ENCODE data around the gene CDH4.

The CDH4 gene

GRCh38 chr20:61719691-61720347 is 467.8 kb downstream of the CDH4 start:
- peak; percentile 35 for DNase-seq (ENCODE audit: low spot score)

- DNase-seq (ENCODE audit: low spot score) = no peak
Observed at GRCh38 chr20:61720348-61720696, 468.3 kb downstream of the CDH4 start.

- DNase-seq (ENCODE audit: low spot score) = no peak
Observed at GRCh38 chr20:61722146-61722678, 470.2 kb downstream of the CDH4 start.

DNA sequence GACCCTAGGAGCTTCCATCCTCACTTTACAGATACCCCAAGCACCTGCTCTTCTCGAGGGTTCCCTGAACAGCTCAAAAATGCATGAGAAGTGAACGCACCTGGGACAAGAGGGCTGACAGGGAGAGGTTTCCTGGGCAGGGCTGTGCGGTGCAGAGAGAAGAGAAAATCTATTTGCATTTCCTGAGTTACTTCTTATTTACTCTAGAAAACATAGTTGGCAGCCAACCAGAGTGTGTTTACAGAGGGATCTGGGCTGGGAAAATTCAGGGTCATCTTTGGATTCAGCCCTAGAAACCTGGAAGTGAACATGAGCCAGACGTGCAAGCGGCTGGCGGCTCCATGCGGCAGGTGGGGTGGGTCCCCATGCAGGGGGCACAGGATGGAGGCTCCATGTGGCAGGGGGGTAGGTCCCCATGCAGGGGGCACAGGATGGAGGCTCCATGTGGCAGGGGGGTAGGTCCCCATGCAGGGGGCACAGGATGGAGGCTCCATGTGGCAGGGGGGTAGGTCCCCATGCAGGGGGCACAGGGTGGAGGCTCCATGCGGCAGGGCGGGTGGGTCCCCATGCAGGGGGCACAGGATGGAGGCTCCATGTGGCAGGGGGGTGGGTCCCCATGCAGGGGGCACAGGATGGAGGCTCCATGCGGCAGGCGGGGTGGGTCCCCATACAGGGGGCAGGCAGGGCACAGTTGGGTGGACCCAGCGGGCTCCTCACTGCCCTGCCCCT is 471.6 kb downstream of the CDH4 start:
- DNase-seq (ENCODE audit: low spot score) = no peak

DNA sequence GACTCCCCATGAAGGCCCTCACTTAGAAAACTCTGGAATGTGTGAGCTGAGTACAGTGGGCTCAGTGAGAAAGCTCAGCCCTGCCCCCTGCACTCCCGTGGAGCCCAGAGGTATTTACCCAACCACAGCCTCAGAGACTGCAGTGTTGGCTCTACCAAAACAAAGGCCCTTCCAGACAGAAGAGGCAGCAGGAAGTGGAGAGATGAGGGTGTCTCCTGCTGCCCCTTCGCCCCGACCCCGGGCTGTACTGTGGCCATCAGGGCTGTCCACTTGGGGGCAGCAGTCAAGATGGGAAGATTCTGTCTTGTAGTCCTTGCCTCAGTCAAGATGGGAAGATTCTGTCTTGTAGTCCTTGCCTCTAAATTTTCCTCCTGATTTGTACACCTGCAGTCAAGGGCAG is 472.3 kb downstream of the CDH4 start:
- DNase-seq (ENCODE audit: low spot score) = no peak

DNA sequence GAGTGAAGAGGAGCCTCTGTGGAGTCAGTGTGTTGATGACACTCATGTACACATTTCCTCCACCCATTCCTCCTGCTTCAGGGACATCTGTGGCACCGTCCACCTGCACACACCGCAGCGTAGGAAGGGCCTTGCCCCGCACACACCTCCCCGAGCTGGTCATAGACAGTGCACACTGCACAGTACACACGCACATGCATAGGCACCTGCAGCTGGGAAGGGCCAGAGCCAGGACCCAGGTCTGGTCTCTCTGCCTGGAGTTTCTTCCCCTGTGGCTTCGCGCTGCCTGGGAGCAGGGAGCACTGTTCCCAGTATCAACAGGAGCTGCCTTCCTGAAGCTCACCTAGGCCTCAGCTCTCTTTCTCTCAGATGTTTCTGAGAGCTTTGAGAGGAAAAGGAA is 473.1 kb downstream of the CDH4 start:
- DNase-seq (ENCODE audit: low spot score) = no peak

DNA sequence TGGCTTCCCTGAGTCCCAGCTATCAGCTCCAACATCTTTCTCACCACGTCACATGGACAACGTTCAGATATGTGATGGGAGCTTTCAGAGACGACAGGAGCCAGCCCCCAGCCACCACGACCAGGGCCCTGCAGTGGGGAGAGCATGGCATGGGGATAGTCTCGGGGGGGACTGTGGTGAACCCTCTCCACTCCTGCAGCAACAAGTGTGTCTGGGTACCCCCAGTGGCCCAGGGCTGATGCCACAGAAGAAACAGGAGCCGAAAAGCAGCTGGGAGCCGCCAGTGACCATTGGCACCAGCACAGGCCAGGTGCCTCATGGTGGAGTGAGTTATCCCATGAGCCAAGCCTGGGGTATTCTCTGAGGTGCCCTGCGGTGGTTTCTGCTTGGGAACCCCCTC is 473.9 kb downstream of the CDH4 start:
- no peak for DNase-seq (ENCODE audit: low spot score)

GRCh38 chr20:61726979-61727378 is 474.9 kb downstream of the CDH4 start:
- no peak for DNase-seq (ENCODE audit: low spot score)

- no peak for DNase-seq (ENCODE audit: low spot score)
Observed at GRCh38 chr20:61727761-61728160, 475.7 kb downstream of the CDH4 start.

DNA sequence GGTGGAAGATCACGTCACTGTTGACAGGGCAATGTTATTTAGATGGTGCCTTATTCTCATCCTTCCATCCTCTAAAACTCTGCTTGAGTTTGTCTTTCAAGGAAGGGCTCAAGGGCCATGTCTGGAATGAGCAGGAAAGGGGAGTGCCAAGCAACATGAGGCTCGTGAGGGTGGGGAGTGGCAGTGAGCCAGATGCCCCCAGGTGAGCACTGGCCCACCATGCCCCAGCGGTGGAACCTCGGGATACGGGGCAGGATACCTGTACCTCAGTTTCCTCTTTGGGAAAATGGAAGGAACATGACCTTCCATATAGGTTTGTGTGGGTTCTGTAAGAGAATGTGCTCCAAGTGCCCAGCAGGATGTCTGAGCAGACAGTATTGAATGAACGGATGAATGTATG is 476.3 kb downstream of the CDH4 start:
- DNase-seq (ENCODE audit: low spot score) = no peak

DNA sequence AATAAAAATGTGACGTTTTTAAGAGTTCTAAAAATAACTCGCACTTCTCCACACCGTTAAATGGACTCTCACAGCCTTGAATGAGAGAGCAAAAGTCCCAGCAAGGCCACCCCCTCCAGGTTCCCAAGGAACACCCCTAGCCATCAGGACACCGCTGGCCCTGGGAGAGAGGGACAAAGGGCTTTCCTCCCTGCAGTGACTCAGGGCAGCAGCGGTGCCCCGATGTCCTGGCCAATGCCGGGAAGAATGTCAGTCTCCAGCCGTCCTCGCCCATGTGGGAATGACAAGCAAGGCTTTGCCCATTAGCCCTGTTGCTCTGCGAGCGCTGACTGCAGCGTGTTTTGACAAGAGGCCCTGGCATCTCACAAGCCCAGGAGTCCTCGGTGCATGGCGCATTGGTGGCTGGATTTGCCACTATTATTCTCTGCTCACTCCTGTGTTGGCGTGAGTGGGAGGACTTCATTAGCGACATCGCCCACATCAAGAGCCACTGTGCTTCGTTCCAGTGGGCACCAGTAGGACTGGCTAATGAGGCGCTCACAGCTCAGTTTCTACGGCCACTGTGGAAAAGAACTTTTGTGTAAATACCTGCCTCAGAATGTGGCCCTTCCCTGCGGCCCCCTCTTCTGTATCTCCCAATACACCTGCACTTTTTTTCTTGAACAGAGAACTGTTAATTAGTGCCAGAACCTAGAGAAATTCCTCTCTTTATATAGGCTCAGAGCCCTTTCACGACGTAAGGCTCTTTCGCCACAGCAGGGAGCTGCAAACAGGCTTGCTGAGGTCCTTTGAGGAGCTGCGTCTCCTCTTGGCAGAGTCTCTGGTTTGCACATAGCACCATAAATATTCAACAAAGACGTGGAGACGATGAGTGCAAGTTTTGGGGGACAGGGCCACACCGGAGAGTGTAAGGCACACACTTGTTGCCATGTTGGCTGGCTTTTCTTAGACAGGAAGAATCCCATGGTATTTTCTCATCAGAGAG is 477.0 kb downstream of the CDH4 start:
- DNase-seq (ENCODE audit: low spot score) = no peak

DNA sequence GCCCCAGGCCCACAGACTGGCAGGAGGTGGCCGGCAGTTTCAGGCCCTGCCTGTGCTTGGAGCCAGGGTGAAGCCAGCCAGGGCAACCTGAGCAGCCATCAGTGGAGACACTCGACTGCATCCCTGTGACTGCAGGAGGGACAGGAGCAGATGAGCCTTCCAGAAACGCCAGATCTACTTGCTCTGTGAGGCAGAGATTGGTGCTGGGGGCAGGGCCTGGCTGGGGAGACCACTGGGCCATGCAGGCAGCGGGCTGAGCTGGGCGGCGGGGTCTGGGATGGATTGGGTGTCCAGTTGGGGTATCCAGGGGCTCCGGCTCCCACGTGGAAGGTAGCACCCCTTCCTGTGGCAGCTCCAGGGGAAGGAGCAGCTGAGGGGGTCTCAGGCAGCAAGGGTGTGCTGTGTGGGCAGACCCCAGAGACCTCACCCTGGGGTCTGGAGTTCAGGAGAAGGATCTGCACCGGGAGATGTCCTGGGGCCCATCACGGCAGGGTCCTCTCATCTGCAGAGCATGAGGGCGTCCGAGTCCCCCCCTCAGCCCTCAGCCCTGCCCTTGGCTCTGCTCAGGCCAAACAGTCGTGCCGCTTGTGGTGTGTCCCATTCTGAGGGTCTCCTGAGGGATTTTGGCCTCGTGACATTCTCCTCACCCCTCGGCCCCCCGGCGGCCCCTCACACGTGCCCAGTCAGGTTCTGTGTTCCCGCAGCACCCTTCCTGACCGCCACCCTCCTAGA is 478.7 kb downstream of the CDH4 start:
- no peak for DNase-seq (ENCODE audit: low spot score)

DNA sequence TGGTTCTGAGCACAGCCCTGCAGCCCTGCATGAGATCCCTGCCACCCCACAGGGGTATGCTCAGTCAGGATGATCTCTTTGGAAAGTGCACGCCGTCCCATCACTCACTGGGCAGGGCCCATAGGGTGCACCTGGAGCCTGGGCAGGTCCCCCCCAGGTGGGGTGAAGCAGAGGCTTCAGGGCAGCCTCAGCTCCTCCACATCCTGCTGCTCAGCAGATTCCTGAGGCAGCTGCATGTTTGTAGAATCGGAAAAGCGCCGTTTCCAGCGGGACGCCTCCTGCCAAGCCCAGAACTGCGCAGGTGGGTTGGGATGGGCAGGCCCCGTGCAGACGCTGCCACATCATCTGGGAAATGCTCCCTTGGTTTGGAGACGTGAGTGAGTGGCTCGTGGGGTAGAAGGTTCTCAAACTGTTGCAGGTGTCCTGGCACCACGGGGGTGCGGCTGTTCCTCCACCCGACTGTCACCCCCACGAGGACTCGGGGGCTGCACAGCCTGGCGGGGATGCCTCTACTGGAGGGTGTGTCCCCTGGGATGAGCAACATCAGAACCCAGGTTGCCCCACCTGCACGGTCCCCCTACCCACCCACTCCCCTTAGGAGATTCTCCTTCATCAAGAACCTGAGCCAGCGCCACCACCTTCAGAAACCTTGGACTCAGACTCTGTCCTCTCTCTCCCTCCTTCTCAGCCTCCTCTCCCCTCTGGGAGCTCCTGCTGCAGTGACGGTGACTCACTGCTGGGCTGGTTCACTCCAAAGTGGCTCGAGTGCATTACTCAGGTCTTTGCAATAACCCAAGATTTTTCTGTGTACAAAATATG is 479.5 kb downstream of the CDH4 start:
- peak; percentile 84 for DNase-seq (ENCODE audit: low spot score)

GRCh38 chr20:61732511-61733210 is 480.6 kb downstream of the CDH4 start:
- DNase-seq (ENCODE audit: low spot score) = no peak

GRCh38 chr20:61733216-61733615 is 481.2 kb downstream of the CDH4 start:
- no peak for DNase-seq (ENCODE audit: low spot score)

DNA sequence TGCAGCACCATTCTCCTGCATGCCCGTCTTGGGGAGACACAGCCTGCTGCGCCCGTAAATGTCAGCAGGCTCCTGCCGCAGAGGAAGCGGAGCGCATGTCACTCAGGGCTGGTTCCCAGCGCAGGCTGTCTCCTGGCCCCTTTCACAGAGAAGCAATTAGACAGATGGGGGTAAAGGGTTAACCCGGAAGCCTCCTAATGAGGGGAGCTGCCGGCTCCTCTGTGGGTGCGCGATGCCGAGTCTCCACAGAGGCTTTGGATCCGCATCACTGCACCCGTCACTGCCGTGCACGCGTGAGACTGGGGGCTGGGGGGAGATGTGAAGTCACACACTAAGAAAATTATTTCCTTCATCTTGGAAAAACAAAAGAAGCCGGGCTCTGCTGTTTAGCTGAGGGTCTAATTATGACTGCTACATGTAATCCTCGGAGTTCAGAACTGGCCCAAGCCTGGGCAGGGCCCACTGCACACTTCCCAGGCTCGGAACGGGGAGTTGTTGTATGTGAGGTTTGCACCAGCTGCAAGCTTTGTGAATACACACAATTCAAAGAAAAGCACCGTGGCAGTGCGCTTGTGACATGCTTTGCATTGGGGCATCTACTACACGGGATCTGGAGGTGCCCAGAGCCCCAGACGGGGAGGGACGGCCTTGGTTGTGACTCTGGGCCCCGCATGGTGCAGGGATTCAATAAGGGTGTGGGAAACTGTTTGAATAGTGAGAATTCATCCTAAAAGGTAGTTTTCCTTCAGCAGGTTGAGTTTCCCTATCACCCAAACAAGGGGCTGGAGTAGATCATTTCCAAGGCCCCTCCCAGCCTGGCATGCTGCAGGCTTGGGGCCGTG is 482.1 kb downstream of the CDH4 start:
- DNase-seq (ENCODE audit: low spot score) = no peak

GRCh38 chr20:61734733-61735502 is 482.9 kb downstream of the CDH4 start:
- no peak for DNase-seq (ENCODE audit: low spot score)

GRCh38 chr20:61735503-61735785 is 483.4 kb downstream of the CDH4 start:
- DNase-seq (ENCODE audit: low spot score) = no peak
